Erythroblast (primary cell): Measurements from ENCODE around the gene EXTL1.

Experiments
- GATA1 ChIP-seq: IDR thresholded peaks from 2 replicates; pipeline ENCODE4 v1.6.1; 2011; ENCODE audit warnings: low read depth, mild to moderate bottlenecking, control low read depth, low read length, moderate library complexity
- POLR2A ChIP-seq: IDR thresholded peaks from 2 replicates; pipeline ENCODE4 v1.6.1; 2011; ENCODE audit warnings: mild to moderate bottlenecking, low read length

DNA sequence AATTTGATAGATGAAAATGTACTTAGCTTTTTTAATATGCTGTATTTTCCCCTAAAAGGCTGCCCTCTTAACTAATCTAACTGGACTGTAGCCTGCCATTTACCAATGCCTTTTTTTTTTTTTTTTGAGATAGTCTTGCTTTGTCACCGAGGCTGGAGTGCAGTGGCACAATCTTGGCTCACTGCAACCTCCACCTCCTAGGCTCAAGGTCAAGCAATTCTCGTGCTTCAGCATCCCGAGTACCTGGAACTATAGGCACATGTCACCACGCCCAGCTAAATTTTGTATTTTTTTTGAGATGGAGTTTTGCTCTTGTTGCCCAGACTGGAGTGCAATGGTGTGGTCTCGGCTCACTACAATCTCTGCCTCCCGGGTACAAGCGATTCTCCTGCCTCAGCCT lies 42.4 kb upstream of the EXTL1 start:
- TF ChIP-seq POLR2A (no peak), GATA1 (no peak)
